NCI-H2081 treated with DMSO at 0.1 percent for 48 hours (cell line): ENCODE results near the gene ZNF423.

Experiments used
- DNase-seq: peaks from one replicate; lab custom pipeline; 2025; lab: John Stamatoyannopoulos, UW

Gene ZNF423

GRCh38 chr16:49456763-49457162, 399.1 kb downstream of the ZNF423 start:
- no peak for DNase-seq

GRCh38 chr16:49455991-49456745, 399.7 kb downstream of the ZNF423 start:
- no peak for DNase-seq

- no peak for DNase-seq
Observed at GRCh38 chr16:49455181-49455990, 400.5 kb downstream of the ZNF423 start.

- no peak for DNase-seq
Observed at GRCh38 chr16:49454426-49455180, 401.3 kb downstream of the ZNF423 start.

GRCh38 chr16:49453983-49454382, 401.9 kb downstream of the ZNF423 start:
- no peak for DNase-seq

GRCh38 chr16:49453021-49453420, 402.9 kb downstream of the ZNF423 start:
- no peak for DNase-seq

GRCh38 chr16:49452578-49452977, 403.3 kb downstream of the ZNF423 start:
- DNase-seq = no peak

GRCh38 chr16:49452108-49452507, 403.8 kb downstream of the ZNF423 start:
- no peak for DNase-seq

- DNase-seq = no peak
Observed at GRCh38 chr16:49446805-49447204, 409.1 kb downstream of the ZNF423 start.

- DNase-seq = no peak
Observed at GRCh38 chr16:49443576-49443975, 412.3 kb downstream of the ZNF423 start.

GRCh38 chr16:49442805-49443204, 413.1 kb downstream of the ZNF423 start:
- DNase-seq = no peak

GRCh38 chr16:49441366-49441780, 414.5 kb downstream of the ZNF423 start:
- DNase-seq = no peak

- no peak for DNase-seq
Observed at GRCh38 chr16:49440156-49441065, 415.5 kb downstream of the ZNF423 start.

GRCh38 chr16:49439676-49440075, 416.2 kb downstream of the ZNF423 start:
- no peak for DNase-seq

- DNase-seq = no peak
Observed at GRCh38 chr16:49439050-49439449, 416.9 kb downstream of the ZNF423 start.
